ENCODE measurements around the gene MAP3K3. TPM values are rescaled to one million over a fixed set of nuclear protein-coding genes. Genes with fewer than 3 reads are reported as not detected.

Gene MAP3K3
- total RNA-seq, 4 donors from 2014 or later: 31.6 to 55.1 (median 44.3) TPM

GRCh38 chr17:63639125-63639524, 16.9 kb downstream of the MAP3K3 start:
- DNase-seq (ENCODE audit: low spot score in 2 of 2): no peak
- TF ChIP-seq CTCF (IDR thresholded peaks at IDR 0.05) (no peak), POLR2AphosphoS5 (IDR thresholded peaks at IDR 0.05) (no peak), EP300 (IDR thresholded peaks at IDR 0.05) (no peak), POLR2A (IDR thresholded peaks at IDR 0.05) (no peak)
- WGBS: 32% methylated on average over 1 of the region's 1 CpG
- H3K9me3 ChIP-seq: no peaks in the 10 kb centered on the region
- peaks cover 33% of the 10 kb centered on the region for H3K36me3 ChIP-seq
- no peaks in the 10 kb centered on the region for H3K27me3 ChIP-seq
- H3K27ac ChIP-seq: no peak overlapping the region
- peaks cover 1% of the 10 kb centered on the region for H3K4me1 ChIP-seq
- H3K4me3 ChIP-seq: no peak overlapping the region

- H3K27me3 ChIP-seq: no peaks in the 10 kb centered on the region
- DNase-seq (ENCODE audit: low spot score in 2 of 2): no peak
- peaks cover 31% of the 10 kb centered on the region for H3K36me3 ChIP-seq
- H3K4me3 ChIP-seq: no peak overlapping the region
- no peak for TF ChIP-seq EP300 (IDR thresholded peaks at IDR 0.05)
- no peak for TF ChIP-seq POLR2A (IDR thresholded peaks at IDR 0.05)
- TF ChIP-seq CTCF (IDR thresholded peaks at IDR 0.05): no peak
- TF ChIP-seq POLR2AphosphoS5 (IDR thresholded peaks at IDR 0.05): no peak
- no peaks in the 10 kb centered on the region for H3K9me3 ChIP-seq
- no peak overlapping the region for H3K27ac ChIP-seq
- WGBS: 95% methylated on average over 4 of the region's 4 CpGs
- H3K4me1 ChIP-seq: no peaks in the 10 kb centered on the region
Measured at GRCh38 chr17:63640038-63640437, 17.8 kb downstream of the MAP3K3 start.

GRCh38 chr17:63641692-63642448, 19.7 kb downstream of the MAP3K3 start:
- H3K36me3 ChIP-seq: peaks cover 25% of the 10 kb centered on the region
- no peaks in the 10 kb centered on the region for H3K9me3 ChIP-seq
- DNase-seq (ENCODE audit: low spot score in 2 of 2): no peak
- H3K27me3 ChIP-seq: no peaks in the 10 kb centered on the region
- no peak overlapping the region for H3K27ac ChIP-seq
- TF ChIP-seq CTCF (IDR thresholded peaks at IDR 0.05) (no peak), POLR2AphosphoS5 (IDR thresholded peaks at IDR 0.05) (no peak), POLR2A (IDR thresholded peaks at IDR 0.05) (no peak), EP300 (IDR thresholded peaks at IDR 0.05) (no peak)
- WGBS: 77% methylated on average over 4 of the region's 4 CpGs
- H3K4me1 ChIP-seq: peaks cover 16% of the 10 kb centered on the region
- H3K4me3 ChIP-seq: no peak overlapping the region

GRCh38 chr17:63644846-63645245, 22.6 kb downstream of the MAP3K3 start:
- Histone ChIP-seq H3K36me3 (peaks cover 22% of the 10 kb centered on the region), H3K27me3 (no peaks in the 10 kb centered on the region), H3K9me3 (no peaks in the 10 kb centered on the region), H3K4me1 (peaks cover 17% of the 10 kb centered on the region), H3K4me3 (no peak overlapping the region), H3K27ac (no peak overlapping the region)
- WGBS: 95% methylated on average over 7 of the region's 7 CpGs
- no peak for TF ChIP-seq POLR2AphosphoS5 (IDR thresholded peaks at IDR 0.05)
- TF ChIP-seq EP300 (IDR thresholded peaks at IDR 0.05): no peak
- TF ChIP-seq POLR2A (IDR thresholded peaks at IDR 0.05): no peak
- TF ChIP-seq CTCF (IDR thresholded peaks at IDR 0.05): no peak
- no peak for DNase-seq (ENCODE audit: low spot score in 2 of 2)

- 53% methylated on average over 5 of the region's 5 CpGs for WGBS
- Histone ChIP-seq H3K4me3 (no peak overlapping the region), H3K27ac (no peak overlapping the region), H3K4me1 (peaks cover 17% of the 10 kb centered on the region), H3K27me3 (no peaks in the 10 kb centered on the region), H3K9me3 (no peaks in the 10 kb centered on the region), H3K36me3 (peaks cover 26% of the 10 kb centered on the region)
- no peak for DNase-seq (ENCODE audit: low spot score in 2 of 2)
- TF ChIP-seq CTCF (IDR thresholded peaks at IDR 0.05): no peak
Measured at GRCh38 chr17:63645775-63646487, 23.7 kb downstream of the MAP3K3 start.

All from suprapubic skin (tissue), 4 donors.